Caco-2 (cell line): Measurements from ENCODE around the gene TNF. TPM values are rescaled to one million over a fixed set of nuclear protein-coding genes. Genes with fewer than 3 reads are reported as not detected.

ENCODE experiments used
- BruUV-seq: library from RNA; stranded (reverse); fragments of 400-500 nt; replicated peaks from 2 replicates; lab custom pipeline; 2021; lab: Mats Ljungman, UMichigan
- CTCF ChIA-PET: fragments of 300-600 bp; sonication (Branson Sonifier 250); formaldehyde crosslinking; loops from one replicate; lab custom pipeline; 2022; ENCODE audit warnings: antibody characterized with exemption; lab: Charles Lee
- POLR2A ChIA-PET: fragments of 300-600 bp; sonication (Branson Sonifier 250); formaldehyde crosslinking; loops from one replicate; lab custom pipeline; 2022; ENCODE audit warnings: antibody characterized with exemption; lab: Charles Lee
- DNase-seq, 2 experiments: peaks; one replicate each; pipeline versions ENCODE4 v3.0.0 to v3.0.0-alpha.2; 2020 to 2022
- H3K27me3 ChIP-seq: replicated peaks from 2 replicates; pipeline ENCODE4 v1.6.0; 2011; ENCODE audit warnings: low read length; ENCODE audit not compliant: control insufficient read depth, insufficient read depth
- H3K36me3 ChIP-seq: 2 replicates; pipeline ENCODE4 v1.5.1; 2011; ENCODE audit warnings: low read length; ENCODE audit not compliant: control insufficient read depth, insufficient read depth
- H3K4me1 ChIP-seq: fragments of 250-450 bp; sonication (Bioruptor Pico); 2 replicates; pipeline ENCODE4 v1.5.1; 2020; ENCODE audit warnings: mild to moderate bottlenecking
- H3K4me3 ChIP-seq: 2 replicates; pipeline ENCODE4 v1.5.1; 2011; ENCODE audit warnings: low read depth, mild to moderate bottlenecking, control low read depth, low read length
- H3K9me3 ChIP-seq: fragments of 250-450 bp; sonication (Bioruptor Pico); 2 replicates; pipeline ENCODE4 v1.5.1; 2020; ENCODE audit warnings: mild to moderate bottlenecking, moderate library complexity
- H3K27ac Mint-ChIP-seq: one replicate; pipeline ENCODE4 v1.8.0; 2022; ENCODE audit warnings: mixed read lengths; ENCODE audit not compliant: unreplicated experiment
- H3K27me3 Mint-ChIP-seq: one replicate; pipeline ENCODE4 v1.8.0; 2022; ENCODE audit warnings: mixed read lengths; ENCODE audit not compliant: insufficient read depth, unreplicated experiment
- H3K36me3 Mint-ChIP-seq: one replicate; pipeline ENCODE4 v1.8.0; 2022; ENCODE audit warnings: mild to moderate bottlenecking, mixed read lengths; ENCODE audit not compliant: insufficient read depth, unreplicated experiment
- H3K4me1 Mint-ChIP-seq: one replicate; pipeline ENCODE4 v1.8.0; 2022; ENCODE audit warnings: low read depth, mixed read lengths; ENCODE audit not compliant: unreplicated experiment
- H3K4me3 Mint-ChIP-seq: one replicate; pipeline ENCODE4 v1.8.0; 2022; ENCODE audit warnings: mild to moderate bottlenecking, moderate library complexity, mixed read lengths; ENCODE audit not compliant: unreplicated experiment
- H3K9me3 Mint-ChIP-seq: one replicate; pipeline ENCODE4 v1.8.0; 2022; ENCODE audit warnings: mixed read lengths; ENCODE audit not compliant: unreplicated experiment
- CTCF ChIP-seq, 2 experiments: fragments of 200-600 bp in 1 of 2; IDR thresholded peaks; 1 replicate in 1 of 2; 2 replicates in 1 of 2; pipeline versions ENCODE4 v1.5.1 to v1.8.0; 2011 to 2022; ENCODE audit warnings: antibody characterized with exemption in 1 of 2, control low read depth in 1 of 2, inconsistent platforms in 1 of 2, low read depth in 1 of 2, low read length in 1 of 2, mild to moderate bottlenecking in 1 of 2, moderate library complexity in 1 of 2; ENCODE audit not compliant: insufficient read depth in 1 of 2, severe bottlenecking in 1 of 2, unreplicated experiment in 1 of 2
- intact Hi-C: fragments of 100-400 bp; cut with micrococcal nuclease; formaldehyde crosslinking; loops from one replicate; pipeline ENCODE4 v1.10.0; 2022; ENCODE audit not compliant: unreplicated experiment
- total RNA-seq: library from RNA; stranded (reverse); gene quantifications from 2 replicates; pipeline ENCODE4 v1.2.3, GENCODE V29; 2022

Gene TNF
- total RNA-seq, 1 experiment from 2014 or later, result not detected

GRCh38 chr6:31621320-31621939, 46.1 kb downstream of the TNF start:
- H3K9me3 Mint-ChIP-seq, result no peaks in the 10 kb centered on the region
- no peak for TF ChIP-seq CTCF (IDR thresholded peaks at IDR 0.05; ENCODE audit: insufficient read depth in 1 of 2, low read depth in 1 of 2, low read length in 1 of 2, severe bottlenecking in 1 of 2, unreplicated experiment in 1 of 2)
- peaks cover 12% of the 10 kb centered on the region for H3K4me1 Mint-ChIP-seq
- no peaks in the 10 kb centered on the region for H3K27me3 ChIP-seq
- no peaks in the 10 kb centered on the region for H3K27me3 Mint-ChIP-seq
- H3K4me1 ChIP-seq, result peaks cover 9% of the 10 kb centered on the region
- intact Hi-C loops, result loop anchor here (2.0 kb wide), 1 partner anchor 31 kb away; the partner anchor contains the start of gene BAG6
- POLR2A ChIA-PET, result interaction anchor here (0.5 to 1.8 kb wide), 4 partner anchors 31 to 43 kb away, joined by 3 to 13 read pairs (median 4); partner anchors contain the start of genes APOM, BAG6, C6orf47 and GPANK1
- H3K4me3 ChIP-seq, result peak overlapping the region; percentile 77
- H3K4me3 Mint-ChIP-seq, result peak overlapping the region; percentile 83
- peaks cover 16% of the 10 kb centered on the region for H3K36me3 ChIP-seq
- no peak for DNase-seq
- TSS peak; percentile 62 for BruUV-seq
- peak overlapping the region; percentile 99 for H3K27ac Mint-ChIP-seq
- H3K9me3 ChIP-seq, result no peaks in the 10 kb centered on the region
- peaks cover 62% of the 10 kb centered on the region for H3K36me3 Mint-ChIP-seq
- CTCF ChIA-PET, result interaction anchor here (1.0 kb wide), 1 partner anchor 36 kb away, joined by 3 read pairs; the partner anchor contains the start of gene LST1

GRCh38 chr6:31621991-31622390, 46.6 kb downstream of the TNF start:
- no peak for DNase-seq
- intact Hi-C loops, result loop anchor here (2.0 kb wide), 1 partner anchor 31 kb away; the partner anchor contains the start of gene BAG6
- no TSS peak for BruUV-seq
- Histone ChIP-seq H3K4me3 (peak overlapping the region; percentile 77), H3K9me3 (no peaks in the 10 kb centered on the region), H3K36me3 (peaks cover 18% of the 10 kb centered on the region), H3K27me3 (no peaks in the 10 kb centered on the region), H3K4me1 (peaks cover 9% of the 10 kb centered on the region)
- CTCF ChIA-PET, result no interaction called here
- Mint-ChIP-seq H3K27ac (peak overlapping the region; percentile 99), H3K4me1 (peaks cover 12% of the 10 kb centered on the region), H3K27me3 (no peaks in the 10 kb centered on the region), H3K4me3 (peak overlapping the region; percentile 83), H3K9me3 (no peaks in the 10 kb centered on the region), H3K36me3 (peaks cover 68% of the 10 kb centered on the region)
- POLR2A ChIA-PET, result interaction anchor here (0.5 to 1.4 kb wide), 4 partner anchors 30 to 43 kb away, joined by 3 to 4 read pairs (median 4); partner anchors contain the start of genes APOM, BAG6, C6orf47 and GPANK1
- TF ChIP-seq CTCF (IDR thresholded peaks at IDR 0.05; ENCODE audit: insufficient read depth in 1 of 2, low read depth in 1 of 2, low read length in 1 of 2, severe bottlenecking in 1 of 2, unreplicated experiment in 1 of 2), result no peak

GRCh38 chr6:31622684-31623091, 47.3 kb downstream of the TNF start:
- peak overlapping the region; percentile 99 for H3K27ac Mint-ChIP-seq
- H3K36me3 Mint-ChIP-seq, result peaks cover 75% of the 10 kb centered on the region
- TF ChIP-seq CTCF (IDR thresholded peaks at IDR 0.05; ENCODE audit: insufficient read depth in 1 of 2, low read depth in 1 of 2, low read length in 1 of 2, severe bottlenecking in 1 of 2, unreplicated experiment in 1 of 2), result no peak
- H3K4me3 Mint-ChIP-seq, result peak overlapping the region; percentile 83
- H3K4me1 Mint-ChIP-seq, result peaks cover 12% of the 10 kb centered on the region
- no TSS peak for BruUV-seq
- Histone ChIP-seq H3K4me1 (peaks cover 9% of the 10 kb centered on the region), H3K27me3 (no peaks in the 10 kb centered on the region), H3K9me3 (no peaks in the 10 kb centered on the region), H3K4me3 (no peak overlapping the region), H3K36me3 (peaks cover 20% of the 10 kb centered on the region)
- CTCF ChIA-PET, result no interaction called here
- POLR2A ChIA-PET, result interaction anchor here (1.0 to 1.4 kb wide), 2 partner anchors 29 to 38 kb away, joined by 4 read pairs; partner anchors contain the start of genes BAG6 and C6orf47
- DNase-seq, result no peak
- H3K9me3 Mint-ChIP-seq, result no peaks in the 10 kb centered on the region
- intact Hi-C loops, result no loop called here
- H3K27me3 Mint-ChIP-seq, result no peaks in the 10 kb centered on the region
